H1 (cell line): ENCODE data around the gene OR52I2. TPM values are rescaled to one million over a fixed set of nuclear protein-coding genes. Genes with fewer than 3 reads are reported as not detected.
A peak's percentile ranks its signal among the peaks of the same experiment; 100 is the strongest.

Source experiments
- CTCF ChIA-PET: fragments of 300-600 bp; sonication (Branson Sonifier 250); formaldehyde crosslinking; loops from one replicate; lab custom pipeline; 2021; ENCODE audit not compliant: partially characterized antibody; lab: Charles Lee
- POLR2A ChIA-PET: fragments of 300-600 bp; sonication (Branson Sonifier 250); formaldehyde crosslinking; loops from one replicate; lab custom pipeline; 2021; ENCODE audit warnings: inconsistent platforms; ENCODE audit not compliant: partially characterized antibody; lab: Charles Lee
- DNase-seq, 2 experiments: peaks; one replicate each; pipeline versions ENCODE4 v3.0.0 to v3.0.0-alpha.2; 2010 to 2022; ENCODE audit warnings: low spot score in 2 of 2, low read depth in 1 of 2, mixed read lengths in 1 of 2
- FAIRE-seq: peaks from 2 replicates; lab custom pipeline; 2011; peaks lifted over from hg19 to GRCh38; lab: Jason Lieb, UNC
- H2AFZ ChIP-seq: 2 replicates; pipeline ENCODE4 v1.8.1; 2012; ENCODE audit warnings: low read length, inconsistent platforms
- H2AK5ac ChIP-seq: 2 replicates; pipeline ENCODE4 v1.6.1; 2013; ENCODE audit warnings: low read depth, low read length
- H2BK120ac ChIP-seq: replicated peaks from 2 replicates; pipeline ENCODE3; 2013; ENCODE audit warnings: low read depth, low read length, inconsistent platforms
- H2BK12ac ChIP-seq: 2 replicates; pipeline ENCODE4 v1.6.1; 2013; ENCODE audit warnings: low read depth, low read length
- H2BK15ac ChIP-seq: 2 replicates; pipeline ENCODE4 v1.6.1; 2013; ENCODE audit warnings: low read length
- H2BK20ac ChIP-seq: 2 replicates; pipeline ENCODE4 v1.6.1; 2013; ENCODE audit warnings: low read length
- H2BK5ac ChIP-seq: 2 replicates; pipeline ENCODE4 v1.6.1; 2013; ENCODE audit warnings: low read depth, low read length
- H3K14ac ChIP-seq: 2 replicates; pipeline ENCODE4 v1.6.1; 2013; ENCODE audit warnings: inconsistent platforms; ENCODE audit not compliant: insufficient read length
- H3K18ac ChIP-seq: 2 replicates; pipeline ENCODE4 v1.6.1; 2013; ENCODE audit warnings: low read length; ENCODE audit errors: extremely low read depth
- H3K23ac ChIP-seq: 2 replicates; pipeline ENCODE4 v1.6.1; 2013; ENCODE audit warnings: inconsistent platforms; ENCODE audit not compliant: insufficient read length
- H3K23me2 ChIP-seq: 2 replicates; pipeline ENCODE4 v1.6.1; 2013; ENCODE audit warnings: low read depth, low read length
- H3K27ac ChIP-seq: 2 replicates; pipeline ENCODE4 v1.6.1; 2011; ENCODE audit warnings: low read depth, low read length, inconsistent platforms
- H3K27me3 ChIP-seq, 4 experiments: replicated peaks in 1 of 4; 1 replicate in 1 of 4; 2 replicates in 3 of 4; pipeline versions ENCODE4 v1.6.1 to v1.8.1; 2011 to 2013; ENCODE audit warnings: low read length in 3 of 4, mild to moderate bottlenecking in 3 of 4, inconsistent platforms in 2 of 4, mixed read lengths in 2 of 4, moderate library complexity in 1 of 4; ENCODE audit not compliant: control insufficient read depth in 3 of 4, insufficient read depth in 3 of 4; ENCODE audit errors: extremely low read depth in 1 of 4
- H3K36me3 ChIP-seq, 4 experiments: 2 replicates each; pipeline versions ENCODE4 v1.6.1 to v1.8.1; 2011 to 2013; ENCODE audit warnings: mild to moderate bottlenecking in 4 of 4, low read length in 3 of 4, moderate library complexity in 2 of 4, control low read depth in 1 of 4, inconsistent platforms in 1 of 4; ENCODE audit not compliant: insufficient read depth in 4 of 4, control insufficient read depth in 2 of 4
- H3K4ac ChIP-seq: replicated peaks from 2 replicates; pipeline ENCODE3; 2013; ENCODE audit warnings: low read length, low read depth, mixed read lengths, inconsistent platforms; ENCODE audit not compliant: insufficient read length
- H3K4me1 ChIP-seq, 4 experiments: replicated peaks in 1 of 4; 1 replicate in 1 of 4; 2 replicates in 3 of 4; pipeline versions ENCODE4 v1.6.1 to v1.8.1; 2011 to 2013; ENCODE audit warnings: low read length in 3 of 4, inconsistent platforms in 2 of 4, mixed read lengths in 1 of 4; ENCODE audit not compliant: insufficient read depth in 4 of 4, control insufficient read depth in 3 of 4
- H3K4me2 ChIP-seq, 2 experiments: 2 replicates each; pipeline versions ENCODE4 v1.6.1 to v1.8.1; 2011 to 2013; ENCODE audit warnings: low read depth in 2 of 2, low read length in 2 of 2, control low read depth in 1 of 2, inconsistent platforms in 1 of 2, mild to moderate bottlenecking in 1 of 2; ENCODE audit not compliant: insufficient read depth in 1 of 2
- H3K4me3 ChIP-seq, 4 experiments: fragments of 200-600, 300-600 bp in 1 of 4; sonication (generic), shearing (Covaris generic), sonication (Bioruptor Twin) in 1 of 4; 2 replicates each; pipeline versions ENCODE4 v1.5.1 to v1.8.1; 2011 to 2016; ENCODE audit warnings: low read length in 4 of 4, low read depth in 3 of 4, control low read depth in 2 of 4, inconsistent platforms in 2 of 4, mild to moderate bottlenecking in 2 of 4, mixed read lengths in 1 of 4, moderate library complexity in 1 of 4; ENCODE audit not compliant: insufficient read depth in 2 of 4; ENCODE audit errors: extremely low read depth in 1 of 4
- H3K56ac ChIP-seq: replicated peaks from 2 replicates; pipeline ENCODE3; 2013; ENCODE audit warnings: low read depth, mild to moderate bottlenecking, mixed read lengths, low read length, inconsistent platforms; ENCODE audit not compliant: insufficient read length
- H3K79me1 ChIP-seq: 2 replicates; pipeline ENCODE4 v1.6.1; 2013; ENCODE audit warnings: low read depth, low read length, control low read depth
- H3K79me2 ChIP-seq, 2 experiments: 2 replicates each; pipeline versions ENCODE4 v1.6.1 to v1.8.1; 2012 to 2013; ENCODE audit warnings: low read length in 2 of 2, mild to moderate bottlenecking in 2 of 2, inconsistent platforms in 1 of 2; ENCODE audit not compliant: insufficient read depth in 2 of 2, control insufficient read depth in 1 of 2
- H3K9ac ChIP-seq, 4 experiments: replicated peaks in 1 of 4; 1 replicate in 1 of 4; 2 replicates in 3 of 4; pipeline versions ENCODE4 v1.6.1 to v1.8.1; 2011 to 2013; ENCODE audit warnings: low read depth in 3 of 4, low read length in 3 of 4, control low read depth in 2 of 4, mild to moderate bottlenecking in 2 of 4, moderate library complexity in 2 of 4, inconsistent platforms in 1 of 4; ENCODE audit errors: extremely low read depth in 1 of 4
- H3K9me3 ChIP-seq, 2 experiments: 2 replicates each; pipeline versions ENCODE4 v1.6.1 to v1.8.1; 2012 to 2013; ENCODE audit warnings: mild to moderate bottlenecking in 2 of 2, moderate library complexity in 2 of 2, control low read depth in 1 of 2, inconsistent platforms in 1 of 2, low read depth in 1 of 2, low read length in 1 of 2, mixed read lengths in 1 of 2; ENCODE audit not compliant: insufficient read depth in 2 of 2
- H4K20me1 ChIP-seq, 2 experiments: replicated peaks in 1 of 2; 2 replicates each; pipeline versions ENCODE3 to v1.8.1; 2011 to 2013; ENCODE audit warnings: inconsistent platforms in 2 of 2, low read length in 2 of 2, mild to moderate bottlenecking in 1 of 2; ENCODE audit not compliant: insufficient read depth in 2 of 2, control insufficient read depth in 1 of 2
- H4K5ac ChIP-seq: 2 replicates; pipeline ENCODE4 v1.6.1; 2013; ENCODE audit warnings: low read length, low read depth, mixed read lengths, inconsistent platforms; ENCODE audit not compliant: insufficient read length
- H4K8ac ChIP-seq: 2 replicates; pipeline ENCODE4 v1.8.0; 2013; ENCODE audit warnings: mild to moderate bottlenecking, moderate library complexity, low read length, inconsistent platforms; ENCODE audit not compliant: insufficient read depth; ENCODE audit errors: extremely low read depth
- H4K91ac ChIP-seq: replicated peaks from 2 replicates; pipeline ENCODE3; 2013; ENCODE audit warnings: low read length, mixed read lengths, inconsistent platforms; ENCODE audit not compliant: insufficient read length
- ASH2L ChIP-seq: fragments of 200-600, 300-600 bp; sonication (generic); IDR thresholded peaks from one replicate; pipeline ENCODE4 v1.7.1; 2017; ENCODE audit warnings: low read length
- BRCA1 ChIP-seq: IDR thresholded peaks from 2 replicates; pipeline ENCODE4 v1.6.1; 2012; ENCODE audit warnings: low read depth, low read length, improper control_type of control experiment
- EGR1 ChIP-seq: IDR thresholded peaks from 2 replicates; pipeline ENCODE4 v1.6.1; 2011; ENCODE audit warnings: low read depth, low read length, borderline replicate concordance
- GTF2F1 ChIP-seq: IDR thresholded peaks from 2 replicates; pipeline ENCODE4 v1.6.1; 2012; ENCODE audit warnings: low read depth, low read length, improper control_type of control experiment, borderline replicate concordance
- JUN ChIP-seq: IDR thresholded peaks from 2 replicates; pipeline ENCODE4 v1.6.1; 2011; ENCODE audit warnings: low read depth, mild to moderate bottlenecking, improper control_type of control experiment, low read length
- POLR2A ChIP-seq, 2 experiments: IDR thresholded peaks; 1 replicate in 1 of 2; 2 replicates in 1 of 2; pipeline ENCODE4 v1.6.1; 2011; ENCODE audit warnings: low read depth in 2 of 2, low read length in 2 of 2, mild to moderate bottlenecking in 2 of 2; ENCODE audit errors: control extremely low read depth in 1 of 2
- POLR2AphosphoS5 ChIP-seq: IDR thresholded peaks from 2 replicates; pipeline ENCODE4 v1.6.1; 2011; ENCODE audit warnings: low read depth, low read length
- SP2 ChIP-seq: IDR thresholded peaks from 2 replicates; pipeline ENCODE4 v1.6.1; 2012; ENCODE audit warnings: mild to moderate bottlenecking, low read length, inconsistent platforms
- WGBS, 2 experiments: shearing (Covaris generic) in 1 of 2; methylation state at CpG; one replicate each; pipeline versions ENCODE4 v1.1.6 to v1.1.7; 2013 to 2015; ENCODE audit warnings: low lambda C conversion rate in 2 of 2, mixed read lengths in 2 of 2, inconsistent platforms in 1 of 2, low coverage in 1 of 2, missing lambda C conversion rate in 1 of 2; ENCODE audit not compliant: insufficient replicate concordance in 2 of 2, insufficient coverage in 1 of 2, insufficient read length in 1 of 2; ENCODE audit errors: extremely low coverage in 1 of 2, missing lambda C conversion rate in 1 of 2; 5-methylcytosine and 5-hydroxymethylcytosine counted together
- polyA plus RNA-seq, 7 experiments: library from polyadenylated mRNA; depleted of rRNA in 3 of 7; stranded (reverse) in 5 of 7; unstranded in 2 of 7; fragments of >200 nt in 5 of 7; fragments of 200-250 nt in 2 of 7; gene quantifications; 1 replicate in 5 of 7; 2 replicates in 1 of 7; 4 replicates in 1 of 7; pipeline versions ENCODE4 v1.2.1 to v1.2.3, GENCODE V29; 2011 to 2013; ENCODE audit warnings: missing spikeins in 2 of 7, mixed read lengths in 2 of 7
- total RNA-seq: library from RNA; stranded (reverse); fragmentation: NEBNext Ultra II Directional; extraction: Animal tissue kit (Norgen Biotek cat#: 25700); gene quantifications from 2 replicates; pipeline ENCODE4 v1.2.1, GENCODE V29; 2021
- TF ChIP-seq, protein P1 (sequence below): IDR thresholded peaks from 2 replicates; pipeline ENCODE4 v1.6.1; 2011; ENCODE audit warnings: low read length, improper control_type of control experiment

OR52I2 gene
- total and polyA plus RNA-seq, 2 of the 8 experiments (the other 6 are each of a cell fraction or from before 2014, with no cell fraction given), result not detected

- POLR2A ChIA-PET, result no interaction called here
- Histone ChIP-seq H4K8ac (no peak overlapping the region), H2BK15ac (no peak overlapping the region), H3K27ac (no peak overlapping the region), H4K91ac (no peak overlapping the region), H3K4me2 (no peak overlapping the region), H4K5ac (no peak overlapping the region), H3K4me1 (peaks cover 0 to 4% (median 1%) of the 10 kb centered on the region in 4 experiments; a peak in 4 of 7 replicates), H2AFZ (no peak overlapping the region), H3K4ac (no peak overlapping the region), H3K23me2 (no peaks in the 10 kb centered on the region), H3K9me3 (peaks cover 0 to 5% of the 10 kb centered on the region in 2 experiments; a peak in 1 of 4 replicates), H3K23ac (no peak overlapping the region)
- no peak for DNase-seq
- TF ChIP-seq GTF2F1 (no peak), JUN (no peak), ASH2L (no peak), SP2 (no peak), POLR2A (IDR thresholded peaks at IDR 0.05; ENCODE audit: control extremely low read depth in 1 of 2, low read depth in 2 of 2, low read length in 2 of 2) (no peak), POLR2AphosphoS5 (no peak), BRCA1 (no peak), EGR1 (no peak)
- TF ChIP-seq, protein P1, sequence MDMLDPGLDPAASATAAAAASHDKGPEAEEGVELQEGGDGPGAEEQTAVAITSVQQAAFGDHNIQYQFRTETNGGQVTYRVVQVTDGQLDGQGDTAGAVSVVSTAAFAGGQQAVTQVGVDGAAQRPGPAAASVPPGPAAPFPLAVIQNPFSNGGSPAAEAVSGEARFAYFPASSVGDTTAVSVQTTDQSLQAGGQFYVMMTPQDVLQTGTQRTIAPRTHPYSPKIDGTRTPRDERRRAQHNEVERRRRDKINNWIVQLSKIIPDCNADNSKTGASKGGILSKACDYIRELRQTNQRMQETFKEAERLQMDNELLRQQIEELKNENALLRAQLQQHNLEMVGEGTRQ, result no peak
- TF ChIP-seq, all 59 proteins: peak for 0
- Histone ChIP-seq H2BK120ac (no peak overlapping the region), H3K79me1 (no peaks in the 10 kb centered on the region), H2BK20ac (no peak overlapping the region), H3K36me3 (no peaks in the 10 kb centered on the region), H2AK5ac (0 out of 2 replicates have a peak overlapping the region, but pooled peaks have one; percentile 19), H2BK5ac (no peak overlapping the region), H3K9ac (no peak overlapping the region), H3K4me3 (no peak overlapping the region), H3K56ac (no peak overlapping the region), H3K14ac (no peak overlapping the region), H3K79me2 (no peaks in the 10 kb centered on the region), H2BK12ac (no peak overlapping the region), H4K20me1 (no peaks in the 10 kb centered on the region), H3K18ac (no peak overlapping the region), H3K27me3 (no peaks in the 10 kb centered on the region)
- WGBS, 2 experiments, result 84% methylated on average over 18 of the region's 18 CpGs; no CpG with 5 or more reads in 1 of the 2 experiments
- no peak for FAIRE-seq
- CTCF ChIA-PET, result no interaction called here
Observed at GRCh38 chr11:4569075-4569474, 12.5 kb upstream of the OR52I2 start.
